Measurements from ENCODE around the gene ZNF212. TPM values are rescaled to one million over a fixed set of nuclear protein-coding genes. Genes with fewer than 3 reads are reported as not detected.

The ZNF212 gene
- total and polyA plus RNA-seq, 2 donors (not counting 1 experiment from before 2014, with no cell fraction given) = 4.2 to 4.8 TPM

DNA sequence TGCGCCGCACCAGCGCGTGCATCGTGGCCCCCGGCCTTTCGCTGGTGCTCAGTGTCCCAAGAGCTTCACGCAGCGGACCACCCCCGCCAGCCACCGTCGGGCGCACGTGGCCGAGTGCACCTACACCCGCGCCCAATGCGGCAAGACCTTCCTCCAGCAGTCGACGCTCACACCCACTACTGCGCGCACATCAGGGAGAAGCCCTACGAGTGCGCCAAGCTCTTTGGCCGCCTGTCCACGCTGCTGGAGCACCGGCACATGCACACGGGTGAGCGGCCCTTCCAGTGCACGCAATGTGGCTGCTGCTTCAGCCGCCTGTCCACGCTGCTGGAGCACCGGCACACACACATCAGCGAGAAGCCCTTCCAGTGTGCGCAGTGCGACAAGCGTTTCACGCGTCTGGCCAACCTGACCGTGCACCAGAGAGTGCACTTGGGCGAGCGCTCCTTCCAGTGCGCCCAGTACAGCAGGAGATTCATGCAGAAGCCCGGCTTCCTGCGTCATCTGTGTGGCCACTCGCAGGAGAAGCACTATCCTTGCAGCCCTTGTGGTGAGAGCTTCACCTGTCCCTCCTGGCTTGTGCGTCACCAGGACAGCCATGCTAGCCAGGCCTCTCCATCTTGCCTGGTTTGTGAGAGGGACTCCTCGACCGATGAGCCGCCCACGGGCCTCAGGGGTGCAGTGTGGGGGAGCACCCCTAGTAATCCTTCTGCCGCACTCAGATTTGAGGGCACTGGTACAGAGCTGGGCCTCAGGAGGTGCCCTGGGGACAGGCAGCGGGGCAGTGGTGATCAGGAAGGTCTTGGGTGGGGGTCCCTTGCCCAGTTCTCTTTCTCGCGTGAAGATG lies 55.4 kb downstream of the ZNF212 start:
- Histone ChIP-seq H3K4me3 (replicated peaks in 1 of 4; ENCODE audit: control extremely low read depth in 1 of 4, insufficient read depth in 1 of 4, low read depth in 3 of 4, low read length in 4 of 4) (no peak overlapping the region), H2AFZ (ENCODE audit: low read length) (no peak overlapping the region), H3K9ac (ENCODE audit: insufficient read depth, low read length) (no peak overlapping the region), H4K20me1 (ENCODE audit: control insufficient read depth, extremely low read depth, insufficient read depth, low read length) (no peaks in the 10 kb centered on the region), H3K27ac (ENCODE audit: insufficient read depth, low read length) (no peak overlapping the region), H3K36me3 (ENCODE audit: control insufficient read depth, insufficient read depth, low read length) (no peaks in the 10 kb centered on the region), H3K79me2 (ENCODE audit: control insufficient read depth, insufficient read depth, low read length) (no peaks in the 10 kb centered on the region), H3K9me3 (ENCODE audit: control insufficient read depth, insufficient read depth, low read depth, low read length) (no peaks in the 10 kb centered on the region), H3K4me2 (ENCODE audit: extremely low read depth, insufficient read depth, low read length) (no peak overlapping the region), H3K4me1 (ENCODE audit: control insufficient read depth, extremely low read depth, insufficient read depth, low read length) (no peaks in the 10 kb centered on the region), H3K27me3 (ENCODE audit: control insufficient read depth, insufficient read depth, low read length) (no peaks in the 10 kb centered on the region)
- no peak for TF ChIP-seq EZH2 (IDR thresholded peaks at IDR 0.05; ENCODE audit: low read length, missing control alignments)
- TF ChIP-seq, protein P1, sequence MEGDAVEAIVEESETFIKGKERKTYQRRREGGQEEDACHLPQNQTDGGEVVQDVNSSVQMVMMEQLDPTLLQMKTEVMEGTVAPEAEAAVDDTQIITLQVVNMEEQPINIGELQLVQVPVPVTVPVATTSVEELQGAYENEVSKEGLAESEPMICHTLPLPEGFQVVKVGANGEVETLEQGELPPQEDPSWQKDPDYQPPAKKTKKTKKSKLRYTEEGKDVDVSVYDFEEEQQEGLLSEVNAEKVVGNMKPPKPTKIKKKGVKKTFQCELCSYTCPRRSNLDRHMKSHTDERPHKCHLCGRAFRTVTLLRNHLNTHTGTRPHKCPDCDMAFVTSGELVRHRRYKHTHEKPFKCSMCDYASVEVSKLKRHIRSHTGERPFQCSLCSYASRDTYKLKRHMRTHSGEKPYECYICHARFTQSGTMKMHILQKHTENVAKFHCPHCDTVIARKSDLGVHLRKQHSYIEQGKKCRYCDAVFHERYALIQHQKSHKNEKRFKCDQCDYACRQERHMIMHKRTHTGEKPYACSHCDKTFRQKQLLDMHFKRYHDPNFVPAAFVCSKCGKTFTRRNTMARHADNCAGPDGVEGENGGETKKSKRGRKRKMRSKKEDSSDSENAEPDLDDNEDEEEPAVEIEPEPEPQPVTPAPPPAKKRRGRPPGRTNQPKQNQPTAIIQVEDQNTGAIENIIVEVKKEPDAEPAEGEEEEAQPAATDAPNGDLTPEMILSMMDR (conservative IDR thresholded peaks at IDR 0.05 in 1 of 2, IDR thresholded peaks at IDR 0.05 in 1 of 2; ENCODE audit: low read depth in 1 of 2, low read length in 2 of 2) = no peak
- DNase-seq (ENCODE audit: low read depth in 2 of 2) = no peak

DNA sequence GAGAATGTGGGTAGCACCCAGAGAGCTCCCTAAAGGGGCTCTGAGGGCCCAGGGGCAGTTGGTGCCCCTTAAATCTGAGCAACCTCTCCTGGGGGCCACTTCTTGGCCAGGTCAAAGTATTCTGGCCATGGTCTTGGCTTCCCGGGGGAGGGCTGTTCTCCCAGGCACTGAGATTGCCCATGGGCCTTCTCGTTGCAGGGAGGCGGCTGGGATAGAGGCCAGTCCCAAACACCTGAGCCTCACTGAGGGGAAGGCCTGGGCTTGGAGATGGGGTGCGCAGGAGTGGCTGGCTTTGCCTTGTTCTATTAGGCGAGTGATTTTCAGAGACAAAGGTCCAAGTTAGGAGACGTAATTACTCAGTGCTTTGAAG lies 56.0 kb downstream of the ZNF212 start:
- Histone ChIP-seq H3K9me3 (ENCODE audit: control insufficient read depth, insufficient read depth, low read depth, low read length) (no peaks in the 10 kb centered on the region), H3K4me2 (ENCODE audit: extremely low read depth, insufficient read depth, low read length) (no peak overlapping the region), H3K27ac (ENCODE audit: insufficient read depth, low read length) (no peak overlapping the region), H3K79me2 (ENCODE audit: control insufficient read depth, insufficient read depth, low read length) (no peaks in the 10 kb centered on the region), H2AFZ (ENCODE audit: low read length) (no peak overlapping the region), H3K9ac (ENCODE audit: insufficient read depth, low read length) (no peak overlapping the region), H3K27me3 (ENCODE audit: control insufficient read depth, insufficient read depth, low read length) (no peaks in the 10 kb centered on the region), H3K4me3 (replicated peaks in 1 of 4; ENCODE audit: control extremely low read depth in 1 of 4, insufficient read depth in 1 of 4, low read depth in 3 of 4, low read length in 4 of 4) (no peak overlapping the region), H4K20me1 (ENCODE audit: control insufficient read depth, extremely low read depth, insufficient read depth, low read length) (no peaks in the 10 kb centered on the region), H3K36me3 (ENCODE audit: control insufficient read depth, insufficient read depth, low read length) (no peaks in the 10 kb centered on the region), H3K4me1 (ENCODE audit: control insufficient read depth, extremely low read depth, insufficient read depth, low read length) (no peaks in the 10 kb centered on the region)
- no peak for TF ChIP-seq EZH2 (IDR thresholded peaks at IDR 0.05; ENCODE audit: low read length, missing control alignments)
- TF ChIP-seq, protein P1 (conservative IDR thresholded peaks at IDR 0.05 in 1 of 2, IDR thresholded peaks at IDR 0.05 in 1 of 2; ENCODE audit: low read depth in 1 of 2, low read length in 2 of 2) = no peak
- DNase-seq (ENCODE audit: low read depth in 2 of 2) = no peak

DNA sequence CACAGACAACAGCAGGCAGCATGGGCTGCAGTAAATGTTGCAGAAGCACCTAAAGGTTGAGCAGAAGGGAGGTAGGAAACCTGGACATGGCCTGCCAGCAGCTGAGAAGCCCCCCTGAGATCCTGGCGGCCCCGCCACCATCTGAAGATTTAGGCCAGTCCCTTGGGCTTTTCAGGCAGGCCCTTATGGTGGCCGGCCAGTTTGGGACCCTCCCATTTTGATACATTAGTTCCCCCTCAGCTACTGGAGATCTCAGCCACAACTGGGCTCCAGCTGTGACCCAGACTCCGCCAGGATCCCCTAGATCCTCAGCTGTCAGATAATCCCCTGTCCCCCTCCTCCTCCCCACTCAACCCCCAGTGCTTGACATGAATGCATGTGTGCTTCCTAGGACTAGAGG lies 56.9 kb downstream of the ZNF212 start:
- H2AFZ ChIP-seq (ENCODE audit: low read length) = no peak overlapping the region
- no peak overlapping the region for H3K27ac ChIP-seq (ENCODE audit: insufficient read depth, low read length)
- no peaks in the 10 kb centered on the region for H3K79me2 ChIP-seq (ENCODE audit: control insufficient read depth, insufficient read depth, low read length)
- H4K20me1 ChIP-seq (ENCODE audit: control insufficient read depth, extremely low read depth, insufficient read depth, low read length) = no peaks in the 10 kb centered on the region
- H3K4me3 ChIP-seq (replicated peaks in 1 of 4; ENCODE audit: control extremely low read depth in 1 of 4, insufficient read depth in 1 of 4, low read depth in 3 of 4, low read length in 4 of 4) = no peak overlapping the region
- no peak for DNase-seq (ENCODE audit: low read depth in 2 of 2)
- H3K4me1 ChIP-seq (ENCODE audit: control insufficient read depth, extremely low read depth, insufficient read depth, low read length) = no peaks in the 10 kb centered on the region
- no peaks in the 10 kb centered on the region for H3K9me3 ChIP-seq (ENCODE audit: control insufficient read depth, insufficient read depth, low read depth, low read length)
- H3K36me3 ChIP-seq (ENCODE audit: control insufficient read depth, insufficient read depth, low read length) = no peaks in the 10 kb centered on the region
- no peak overlapping the region for H3K4me2 ChIP-seq (ENCODE audit: extremely low read depth, insufficient read depth, low read length)
- no peaks in the 10 kb centered on the region for H3K27me3 ChIP-seq (ENCODE audit: control insufficient read depth, insufficient read depth, low read length)
- no peak for TF ChIP-seq EZH2 (IDR thresholded peaks at IDR 0.05; ENCODE audit: low read length, missing control alignments)
- TF ChIP-seq, protein P1 (conservative IDR thresholded peaks at IDR 0.05 in 1 of 2, IDR thresholded peaks at IDR 0.05 in 1 of 2; ENCODE audit: low read depth in 1 of 2, low read length in 2 of 2) = no peak
- H3K9ac ChIP-seq (ENCODE audit: insufficient read depth, low read length) = no peak overlapping the region

Data from fibroblast of lung (primary cell).